Anterior cingulate cortex (tissue), 58 donors: ENCODE measurements around the gene NAALADL2.

ENCODE experiments used
- DNase-seq, 58 donors: peaks; one replicate each; lab custom pipeline; 2025; lab: John Stamatoyannopoulos, UW

NAALADL2 gene

DNA sequence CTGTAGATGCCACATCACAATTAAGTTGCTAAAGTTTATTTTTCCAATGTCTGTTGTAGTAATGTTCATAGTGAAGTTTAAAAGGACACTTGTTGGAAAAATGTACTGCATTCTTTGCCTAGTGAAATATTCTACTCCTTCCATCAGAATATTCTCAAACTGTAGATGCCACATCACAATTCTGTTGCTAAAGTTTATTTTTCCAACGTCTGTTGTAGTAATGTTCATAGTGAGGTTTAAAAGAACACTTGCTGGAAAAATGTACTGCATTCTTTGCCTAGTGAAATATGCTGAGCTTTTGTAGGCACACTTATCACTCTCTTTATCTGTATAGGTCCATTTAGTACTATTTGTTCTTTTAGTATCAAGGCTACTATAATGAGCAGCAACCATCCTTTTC, 836.1 kb downstream of the NAALADL2 start:
- DNase-seq, result no peak

- no peak for DNase-seq
These were observed 843.8 kb downstream of the NAALADL2 start for GRCh38 chr3:175702956-175703355.

- DNase-seq, result no peak
These were observed 845.4 kb downstream of the NAALADL2 start for GRCh38 chr3:175704366-175705055.

DNA sequence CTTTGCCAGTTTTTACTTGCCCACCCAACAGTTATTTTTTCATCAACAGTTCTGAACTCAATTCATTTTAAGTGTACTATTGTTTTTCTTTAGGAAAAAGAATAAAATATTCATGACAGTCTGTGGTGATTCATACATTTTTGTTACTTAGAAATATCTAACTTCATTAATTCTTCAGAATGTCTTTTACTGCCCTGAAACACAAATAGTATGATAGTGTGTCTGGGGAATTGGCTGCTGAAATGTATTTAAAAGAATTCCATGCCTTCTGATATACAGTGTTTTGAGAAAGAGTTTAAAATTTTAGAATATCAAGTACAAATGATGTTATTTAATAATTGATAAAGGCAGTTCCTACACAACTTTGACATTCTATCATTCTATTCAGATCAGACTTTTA, 854.1 kb downstream of the NAALADL2 start:
- no peak for DNase-seq

- DNase-seq, result no peak
These were observed 857.3 kb downstream of the NAALADL2 start for GRCh38 chr3:175716446-175716845.

DNA sequence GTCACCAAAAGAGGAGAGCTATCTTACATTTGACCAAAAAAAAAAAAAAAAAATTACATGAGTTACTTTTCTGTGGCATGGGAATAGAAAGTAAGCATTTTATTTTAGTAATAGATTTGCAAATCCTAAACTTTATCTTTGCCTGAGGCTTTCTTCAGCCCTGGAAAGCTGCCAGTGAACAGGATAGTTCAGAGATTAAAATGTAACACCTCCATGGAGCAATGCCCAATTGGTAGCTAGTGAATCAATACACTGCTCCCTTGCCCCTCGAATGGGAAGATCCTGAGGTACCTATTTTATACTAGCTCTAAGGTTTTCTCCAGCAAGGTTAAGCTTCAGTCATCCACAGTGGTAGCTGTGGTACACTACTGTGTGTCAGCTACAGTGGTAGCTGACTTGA, 867.1 kb downstream of the NAALADL2 start:
- no peak for DNase-seq

- DNase-seq, result no peak
These were observed 869.4 kb downstream of the NAALADL2 start for GRCh38 chr3:175728566-175728965.

- no peak for DNase-seq
These were observed 870.3 kb downstream of the NAALADL2 start for GRCh38 chr3:175729466-175729865.

DNA sequence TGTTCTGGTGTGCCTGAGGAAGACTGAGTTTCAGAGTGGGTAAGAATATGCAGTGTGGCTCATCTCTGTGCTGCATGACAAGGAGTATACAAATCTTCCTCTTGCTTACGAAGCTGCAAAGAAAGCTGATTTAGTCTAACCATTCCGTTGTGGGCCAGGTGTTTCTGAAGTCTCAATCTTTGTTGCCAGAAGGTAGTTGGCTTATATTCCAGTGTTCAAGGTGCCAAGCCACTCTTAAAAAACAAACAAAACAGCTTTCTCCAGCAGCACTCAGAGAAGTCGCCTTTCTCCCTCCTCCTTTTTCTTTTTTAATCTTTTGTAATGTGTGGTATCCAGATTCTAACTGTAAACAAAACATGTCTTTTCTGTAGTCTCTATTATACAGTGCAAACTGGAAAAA, 872.4 kb downstream of the NAALADL2 start:
- no peak for DNase-seq

- DNase-seq, result no peak
These were observed 872.9 kb downstream of the NAALADL2 start for GRCh38 chr3:175732017-175732416.

DNA sequence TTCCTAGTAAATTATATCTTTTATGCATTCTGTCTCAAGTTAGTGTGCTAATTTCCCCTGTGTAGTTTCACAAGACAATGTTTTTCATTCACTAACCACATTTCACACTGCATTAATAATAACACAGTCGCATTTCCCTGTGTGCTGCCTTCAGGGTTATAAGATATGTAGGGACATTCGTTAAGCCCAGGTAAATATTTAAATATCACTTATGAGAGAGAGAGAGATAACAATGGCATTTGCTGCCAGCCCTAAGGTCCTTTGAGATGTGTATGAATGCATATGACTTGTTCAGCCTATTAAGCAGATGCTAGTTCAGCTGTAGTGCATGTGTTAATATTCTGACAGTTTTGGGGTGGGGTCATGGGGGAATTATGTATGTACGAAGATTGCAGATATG, 876.7 kb downstream of the NAALADL2 start:
- DNase-seq, result no peak

GRCh38 chr3:175737646-175738572, 878.8 kb downstream of the NAALADL2 start:
- DNase-seq, result no peak

- DNase-seq, result no peak
These were observed 882.8 kb downstream of the NAALADL2 start for GRCh38 chr3:175741951-175742350.

DNA sequence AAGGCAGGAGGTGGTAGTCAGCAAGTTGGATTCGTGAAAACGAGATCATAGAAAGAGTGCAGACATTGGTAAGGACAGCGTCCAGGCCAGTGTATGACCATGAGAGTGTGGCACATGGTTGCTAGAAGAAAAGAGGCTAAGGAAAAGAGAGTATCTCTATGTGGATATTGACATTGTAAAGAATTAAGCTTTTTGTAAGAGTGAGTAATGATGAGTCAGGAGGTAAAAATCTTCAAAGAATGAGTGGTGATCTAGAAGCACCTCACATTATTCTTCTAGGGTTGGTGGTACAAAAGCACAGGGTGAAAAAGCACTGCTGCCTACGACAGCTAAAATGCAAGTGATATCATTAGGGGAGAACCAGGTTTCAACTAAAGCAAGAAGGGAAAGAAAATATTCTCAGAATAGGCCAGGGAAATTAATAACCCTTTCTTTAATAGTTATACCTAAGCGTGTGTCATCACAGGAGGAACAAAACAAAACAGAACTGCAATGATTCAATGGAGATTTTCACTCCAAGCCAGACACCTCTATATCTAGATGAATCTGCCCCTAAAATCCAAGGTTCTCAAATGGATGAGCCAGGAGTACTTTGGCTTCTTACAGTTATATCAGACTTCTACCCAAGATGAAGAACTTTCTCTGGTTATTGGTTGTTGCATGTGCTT, 884.7 kb downstream of the NAALADL2 start:
- DNase-seq, result no peak

DNA sequence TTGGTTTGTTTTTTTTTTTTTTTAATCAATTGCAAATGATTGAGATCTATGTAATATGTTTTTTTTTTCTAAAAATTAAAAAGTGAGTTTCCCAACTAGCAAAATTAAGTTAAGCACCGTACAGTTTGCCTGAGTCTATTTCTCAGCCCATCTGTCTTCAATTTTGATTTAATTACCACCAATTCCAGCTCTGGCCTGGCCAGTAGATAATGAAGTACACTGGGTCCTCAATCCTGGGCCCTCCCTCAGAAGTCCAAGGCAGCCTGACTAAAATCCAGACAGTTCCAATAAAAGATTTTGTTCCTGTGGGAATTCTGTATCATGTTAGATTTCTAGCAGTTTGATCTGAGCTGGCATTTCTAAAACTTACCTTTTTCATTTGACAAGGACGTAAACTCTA, 887.2 kb downstream of the NAALADL2 start:
- no peak for DNase-seq

- no peak for DNase-seq
These were observed 889.1 kb downstream of the NAALADL2 start for GRCh38 chr3:175748087-175748730.

GRCh38 chr3:175749981-175750380, 890.8 kb downstream of the NAALADL2 start:
- DNase-seq, result no peak

DNA sequence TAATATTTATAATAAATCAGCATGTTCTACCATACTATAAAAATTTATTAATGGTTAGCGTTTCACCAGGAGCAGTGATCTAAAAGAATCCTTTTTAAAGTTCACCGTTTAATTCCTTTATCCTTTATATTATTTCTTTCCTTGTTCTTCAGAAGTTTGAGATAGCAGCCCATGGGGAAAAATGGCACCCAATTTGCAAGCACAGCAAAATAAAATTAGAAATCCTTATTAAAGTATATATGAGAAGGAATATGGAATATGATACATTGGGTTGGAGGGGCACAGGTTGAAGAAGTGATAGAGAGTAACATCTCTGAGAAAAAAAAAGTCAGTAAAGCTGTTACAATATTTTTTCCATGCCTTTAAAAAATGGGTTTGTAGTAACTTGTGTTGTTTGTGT, 892.0 kb downstream of the NAALADL2 start:
- no peak for DNase-seq

GRCh38 chr3:175763948-175764347, 904.8 kb downstream of the NAALADL2 start:
- DNase-seq, result no peak

DNA sequence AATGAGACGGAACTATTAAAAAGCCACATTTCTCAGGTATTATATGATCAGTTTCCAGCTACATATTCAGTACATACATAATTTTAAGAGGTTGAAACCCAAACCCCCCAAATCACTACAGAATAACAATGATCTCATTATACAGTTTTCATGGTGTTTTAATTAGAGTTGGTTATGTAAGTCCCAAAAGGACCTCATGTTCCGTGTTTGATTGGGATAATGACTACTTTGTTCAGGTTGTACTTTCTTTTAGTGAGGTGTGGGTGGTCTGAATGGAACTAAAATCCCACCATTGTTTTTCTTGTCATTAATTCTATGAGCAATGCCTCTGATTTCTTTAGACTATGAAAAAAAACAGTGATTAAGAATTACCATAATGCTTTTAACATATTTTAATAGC, 905.6 kb downstream of the NAALADL2 start:
- DNase-seq, result no peak

DNA sequence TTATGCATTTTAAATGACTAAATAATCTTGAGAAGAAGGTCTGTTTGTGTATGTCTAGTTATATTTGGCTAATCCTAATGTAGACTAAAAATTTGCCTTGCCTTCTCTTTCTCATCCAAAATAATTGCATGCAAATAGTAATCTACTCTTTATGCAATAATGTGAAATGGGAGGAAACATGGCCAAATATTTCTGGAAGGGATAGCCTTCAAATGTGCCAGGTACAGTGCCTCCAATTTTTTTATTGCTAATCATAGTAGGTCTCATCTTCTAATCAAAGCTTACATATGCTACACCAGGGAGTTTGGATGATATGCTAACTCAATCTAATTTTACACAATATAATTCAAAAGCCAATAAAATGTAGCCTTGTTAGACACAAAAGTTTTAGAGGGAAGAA, 911.3 kb downstream of the NAALADL2 start:
- no peak for DNase-seq
